Measurements from ENCODE around the gene KYAT1. TPM values are rescaled to one million over a fixed set of nuclear protein-coding genes. Genes with fewer than 3 reads are reported as not detected.

The KYAT1 gene
- total and polyA plus RNA-seq, 2 of the 13 experiments (the other 11 are each of a cell fraction or from before 2014, with no cell fraction given) = 9.2 to 46.5 TPM

GRCh38 chr9:128818099-128818838 is 63.5 kb downstream of the KYAT1 start, which contains the start of gene ENDOG (continued):
- TF ChIP-seq BRF2 (CRISPR knock-in tag; IDR thresholded peaks at IDR 0.05) = peak; percentile 32
- TF ChIP-seq HNF1B (CRISPR knock-in tag; IDR thresholded peaks at IDR 0.05) = no peak; the same call in 1 of the 2 replicates
- peak; percentile 48; the same call in 1 of the 2 replicates for TF ChIP-seq HDAC2 (CRISPR knock-in tag; IDR thresholded peaks at IDR 0.05)
- TF ChIP-seq AGO2 (optimal IDR thresholded peaks at IDR 0.05; ENCODE audit: low read depth, low read length) = no peak
- no peak for TF ChIP-seq ZNF383 (CRISPR knock-in tag; IDR thresholded peaks at IDR 0.05; ENCODE audit: borderline replicate concordance)
- no peak for TF ChIP-seq ZNF644 (CRISPR knock-in tag; IDR thresholded peaks at IDR 0.05; ENCODE audit: low read depth)
- peak; percentile 49; the same call in 1 of the 2 replicates for TF ChIP-seq UBTF (CRISPR knock-in tag; IDR thresholded peaks at IDR 0.05)
- no peak for TF ChIP-seq ZNF230 (CRISPR knock-in tag; IDR thresholded peaks at IDR 0.05)
- no peak for TF ChIP-seq TOPORS (CRISPR knock-in tag; IDR thresholded peaks at IDR 0.05)
- TF ChIP-seq ZBTB46 (CRISPR knock-in tag; IDR thresholded peaks at IDR 0.05; ENCODE audit: borderline replicate concordance) = no peak
- peak; percentile 87 for TF ChIP-seq SAP130 (CRISPR knock-in tag; IDR thresholded peaks at IDR 0.05; ENCODE audit: low read depth)
- TF ChIP-seq ZNF572 (CRISPR knock-in tag; IDR thresholded peaks at IDR 0.05) = no peak
- TF ChIP-seq MXI1 (IDR thresholded peaks at IDR 0.05; ENCODE audit: borderline replicate concordance, low read depth, low read length) = peak; percentile 50; the same call in 1 of the 3 replicates
- no peak for TF ChIP-seq THAP7 (CRISPR knock-in tag; IDR thresholded peaks at IDR 0.05)
- TF ChIP-seq NFYC (CRISPR knock-in tag; IDR thresholded peaks at IDR 0.05) = peak; percentile 81
- TF ChIP-seq ZSCAN25 (CRISPR knock-in tag; IDR thresholded peaks at IDR 0.05) = no peak
- TF ChIP-seq CREB1 (IDR thresholded peaks at IDR 0.05) = peak; percentile 58
- TF ChIP-seq CREB1 (CRISPR knock-in tag; IDR thresholded peaks at IDR 0.05) = peak; percentile 49; the same call in 1 of the 2 replicates
- no peak for TF ChIP-seq ZFAT (CRISPR knock-in tag; conservative IDR thresholded peaks at IDR 0.05)
- TF ChIP-seq ZNF747 (CRISPR knock-in tag; IDR thresholded peaks at IDR 0.05; ENCODE audit: borderline replicate concordance) = no peak; the same call in 1 of the 2 replicates
- TF ChIP-seq RXRB (CRISPR knock-in tag; IDR thresholded peaks at IDR 0.05; ENCODE audit: borderline replicate concordance) = peak; percentile 61
- TF ChIP-seq TAF1 (CRISPR knock-in tag; IDR thresholded peaks at IDR 0.05) = peak; percentile 79
